ENCODE data around the gene FLNA.

GRCh38 chrX:154398668-154399526 lies 24.5 kb upstream of the FLNA start:
- TF ChIP-seq EZH2 (IDR thresholded peaks at IDR 0.05; ENCODE audit: borderline replicate concordance, low read length): no peak
- TF ChIP-seq CTCF (conservative IDR thresholded peaks at IDR 0.05 in 1 of 2, IDR thresholded peaks at IDR 0.05 in 1 of 2; ENCODE audit: extremely low read depth in 1 of 2, insufficient read depth in 1 of 2, low read depth in 1 of 2, low read length in 2 of 2): peak; percentile 57 to 70

Data from mammary epithelial cell (primary cell).